Prostate gland (tissue), 2 donors: Measurements from ENCODE around the gene CLCNKA. TPM values are rescaled to one million over a fixed set of nuclear protein-coding genes. Genes with fewer than 3 reads are reported as not detected.
A peak's percentile ranks its signal among the peaks of the same experiment; 100 is the strongest.

Experiments
- DNase-seq: peaks from one replicate; pipeline ENCODE4 v3.0.0-alpha.2; 2019; ENCODE audit warnings: low spot score
- H3K27ac ChIP-seq, 2 donors: fragments of 200-600 bp; sonication (generic); 2 replicates each; pipeline ENCODE4 v1.5.1; 2017 to 2019
- H3K27me3 ChIP-seq: fragments of 200-600 bp; sonication (generic); replicated peaks from 2 replicates; pipeline ENCODE4 v1.5.1; 2019; ENCODE audit not compliant: insufficient read depth
- H3K36me3 ChIP-seq, 2 donors: fragments of 200-600 bp; sonication (generic); 1 replicate in 1 of 2; 2 replicates in 1 of 2; pipeline versions ENCODE4 v1.5.1 to v1.8.1; 2017 to 2019
- H3K4me1 ChIP-seq: fragments of 200-600 bp; sonication (generic); replicated peaks from 2 replicates; pipeline ENCODE4 v1.5.1; 2019
- H3K4me3 ChIP-seq, 2 donors: fragments of 200-600 bp; sonication (generic); 2 replicates each; pipeline ENCODE4 v1.5.1; 2017 to 2019
- H3K9me3 ChIP-seq: fragments of 200-600 bp; sonication (generic); 2 replicates; pipeline ENCODE4 v1.5.1; 2017
- POLR2A ChIP-seq: fragments of 450-650 bp; IDR thresholded peaks from one replicate; pipeline ENCODE4 v1.6.1; 2016; ENCODE audit warnings: antibody characterized with exemption, mild to moderate bottlenecking
- POLR2AphosphoS5 ChIP-seq: sonication (generic); formaldehyde crosslinking; IDR thresholded peaks from one replicate; pipeline ENCODE4 v1.6.1; 2017; ENCODE audit warnings: antibody characterized with exemption
- WGBS: methylation state at CpG from one replicate; pipeline ENCODE4 v1.1.5; 2018; 5-methylcytosine and 5-hydroxymethylcytosine counted together
- intact Hi-C: fragments of 100-400 bp; cut with DNase I; formaldehyde crosslinking; loops from one replicate; pipeline ENCODE4 v1.14.2; 2022
- total RNA-seq, 2 donors: library from RNA; depleted of rRNA; stranded (reverse); fragments of >200 nt; gene quantifications; one replicate each; pipeline ENCODE4 v1.1.0, GENCODE V29; 2016
- TF ChIP-seq, protein P1 (sequence below), 4 experiments: fragments of 200-600 bp in 2 of 4; fragments of 450-650 bp in 2 of 4; sonication (generic) in 2 of 4; IDR thresholded peaks; 1 replicate in 3 of 4; 2 replicates in 1 of 4; pipeline ENCODE4 v1.5.1; 2016 to 2019; ENCODE audit warnings: antibody characterized with exemption in 4 of 4, mild to moderate bottlenecking in 2 of 4, moderate library complexity in 2 of 4

Gene CLCNKA
- total RNA-seq = 1 to 10 TPM in 1 of 2 donors, under 1 TPM in 1; 0.41 to 2.1 TPM

DNA sequence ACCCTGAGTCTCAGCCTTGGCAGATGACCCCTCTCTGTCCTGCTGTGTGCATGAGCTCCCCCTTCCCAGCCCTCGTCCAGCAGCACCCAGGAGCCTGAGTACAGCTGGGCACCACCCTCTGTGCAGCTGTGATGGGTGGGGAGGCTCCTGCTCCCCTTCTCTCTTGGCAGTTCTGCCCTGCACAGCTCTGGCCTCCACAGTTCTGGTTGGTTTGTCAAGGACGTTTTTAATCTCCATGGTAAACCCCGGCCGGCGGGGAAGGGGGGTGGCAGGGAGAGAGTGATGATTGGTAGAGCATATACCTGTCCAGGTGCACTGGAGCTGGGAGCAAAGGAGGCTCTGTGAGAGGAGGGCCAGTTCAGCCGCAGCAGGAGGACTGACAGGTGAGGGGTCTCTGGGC, at the start of gene CLCNKA:
CLCNKA (plus strand) TSS at position 356 of the 400 bp plus-strand sequence. CDS start 584 bp downstream, outside the sequence.
- Histone ChIP-seq H3K4me1 (no peaks in the 10 kb centered on the region), H3K4me3 (no peak within 1 kb of the TSS), H3K27me3 (no peaks in the 10 kb centered on the region), H3K9me3 (no peaks in the 10 kb centered on the region), H3K36me3 (no peaks in the 10 kb centered on the region), H3K27ac (no peak within 1 kb of the TSS)
- no peak for DNase-seq
- intact Hi-C loops = no loop called here
- 49% methylated on average over 6 of the region's 6 CpGs for WGBS
- TF ChIP-seq, protein P1, sequence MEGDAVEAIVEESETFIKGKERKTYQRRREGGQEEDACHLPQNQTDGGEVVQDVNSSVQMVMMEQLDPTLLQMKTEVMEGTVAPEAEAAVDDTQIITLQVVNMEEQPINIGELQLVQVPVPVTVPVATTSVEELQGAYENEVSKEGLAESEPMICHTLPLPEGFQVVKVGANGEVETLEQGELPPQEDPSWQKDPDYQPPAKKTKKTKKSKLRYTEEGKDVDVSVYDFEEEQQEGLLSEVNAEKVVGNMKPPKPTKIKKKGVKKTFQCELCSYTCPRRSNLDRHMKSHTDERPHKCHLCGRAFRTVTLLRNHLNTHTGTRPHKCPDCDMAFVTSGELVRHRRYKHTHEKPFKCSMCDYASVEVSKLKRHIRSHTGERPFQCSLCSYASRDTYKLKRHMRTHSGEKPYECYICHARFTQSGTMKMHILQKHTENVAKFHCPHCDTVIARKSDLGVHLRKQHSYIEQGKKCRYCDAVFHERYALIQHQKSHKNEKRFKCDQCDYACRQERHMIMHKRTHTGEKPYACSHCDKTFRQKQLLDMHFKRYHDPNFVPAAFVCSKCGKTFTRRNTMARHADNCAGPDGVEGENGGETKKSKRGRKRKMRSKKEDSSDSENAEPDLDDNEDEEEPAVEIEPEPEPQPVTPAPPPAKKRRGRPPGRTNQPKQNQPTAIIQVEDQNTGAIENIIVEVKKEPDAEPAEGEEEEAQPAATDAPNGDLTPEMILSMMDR (IDR thresholded peaks at IDR 0.05) = no peak
- TF ChIP-seq POLR2A (no peak), POLR2AphosphoS5 (no peak)

GRCh38 chr1:15972409-15972808, 49.4 kb upstream of the CLCNKA start:
- TF ChIP-seq POLR2A (no peak), POLR2AphosphoS5 (no peak)
- TF ChIP-seq, protein P1 (IDR thresholded peaks at IDR 0.05) = no peak
- Histone ChIP-seq H3K9me3 (no peaks in the 10 kb centered on the region), H3K4me3 (no peak overlapping the region), H3K27me3 (no peaks in the 10 kb centered on the region), H3K27ac (no peak overlapping the region), H3K4me1 (peaks cover 4% of the 10 kb centered on the region), H3K36me3 (no peaks in the 10 kb centered on the region)
- intact Hi-C loops = no loop called here
- no peak for DNase-seq
- 100% methylated on average over 1 of the region's 1 CpG for WGBS

GRCh38 chr1:15973772-15974171, 48.1 kb upstream of the CLCNKA start:
- Histone ChIP-seq H3K4me1 (peaks cover 4% of the 10 kb centered on the region), H3K4me3 (no peak overlapping the region), H3K27me3 (no peaks in the 10 kb centered on the region), H3K27ac (no peak overlapping the region), H3K9me3 (no peaks in the 10 kb centered on the region), H3K36me3 (no peaks in the 10 kb centered on the region)
- 94% methylated on average over 4 of the region's 4 CpGs for WGBS
- intact Hi-C loops = no loop called here
- TF ChIP-seq POLR2A (no peak), POLR2AphosphoS5 (no peak)
- TF ChIP-seq, protein P1 (IDR thresholded peaks at IDR 0.05) = no peak
- no peak for DNase-seq

DNA sequence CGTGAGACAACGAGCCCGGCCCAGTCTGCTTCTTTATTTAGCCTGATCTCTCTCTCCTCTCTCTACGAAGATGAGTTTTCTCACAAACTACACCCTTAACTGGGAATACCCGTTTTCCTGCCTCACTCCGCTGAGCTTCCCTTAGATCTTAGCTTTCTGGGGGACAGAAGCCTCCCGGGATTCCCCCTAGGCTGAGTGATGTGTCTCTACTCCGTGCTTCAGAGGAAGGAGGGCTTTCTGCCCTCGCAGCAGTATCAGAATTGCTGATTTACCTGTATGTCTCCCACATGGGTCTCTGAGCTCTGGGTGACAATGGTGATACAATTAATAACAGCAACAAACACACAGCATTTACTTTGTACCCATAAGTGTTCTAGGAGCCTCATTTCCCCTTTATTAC, 47.0 kb upstream of the CLCNKA start:
- H3K27me3 ChIP-seq = no peaks in the 10 kb centered on the region
- WGBS = 29% methylated on average over 9 of the region's 9 CpGs
- no peaks in the 10 kb centered on the region for H3K9me3 ChIP-seq
- no peak overlapping the region for H3K27ac ChIP-seq
- no peaks in the 10 kb centered on the region for H3K36me3 ChIP-seq
- intact Hi-C loops = no loop called here
- peaks cover 4% of the 10 kb centered on the region for H3K4me1 ChIP-seq
- no peak for DNase-seq
- H3K4me3 ChIP-seq = peak overlapping the region; percentile 93 to 94
- no peak for TF ChIP-seq POLR2A
- TF ChIP-seq, protein P1 (IDR thresholded peaks at IDR 0.05) = no peak
- no peak for TF ChIP-seq POLR2AphosphoS5

GRCh38 chr1:15975358-15975804, 46.5 kb upstream of the CLCNKA start:
- no peak for DNase-seq
- H3K27ac ChIP-seq = peak overlapping the region; percentile 72 to 79
- TF ChIP-seq POLR2AphosphoS5 (no peak), POLR2A (no peak)
- TF ChIP-seq, protein P1 (IDR thresholded peaks at IDR 0.05) = no peak

More at GRCh38 chr1:15975358-15975804, 46.5 kb upstream of the CLCNKA start:
- H3K4me3 ChIP-seq = peak overlapping the region; percentile 93 to 94
- H3K9me3 ChIP-seq = no peaks in the 10 kb centered on the region
- H3K4me1 ChIP-seq = peaks cover 4% of the 10 kb centered on the region
- intact Hi-C loops = no loop called here
- H3K27me3 ChIP-seq = no peaks in the 10 kb centered on the region
- under 1% methylated on average over 42 of the region's 47 CpGs for WGBS
- no peaks in the 10 kb centered on the region for H3K36me3 ChIP-seq
